GM19351 (cell line): Measurements from ENCODE around the gene AGRP.

Experiments
- ATAC-seq: cut with Tn5 transposase; IDR thresholded peaks from one replicate; pipeline ENCODE4 v1.9.1; 2021; ENCODE audit warnings: mild to moderate bottlenecking, moderate library complexity; ENCODE audit not compliant: unreplicated experiment

AGRP gene

DNA sequence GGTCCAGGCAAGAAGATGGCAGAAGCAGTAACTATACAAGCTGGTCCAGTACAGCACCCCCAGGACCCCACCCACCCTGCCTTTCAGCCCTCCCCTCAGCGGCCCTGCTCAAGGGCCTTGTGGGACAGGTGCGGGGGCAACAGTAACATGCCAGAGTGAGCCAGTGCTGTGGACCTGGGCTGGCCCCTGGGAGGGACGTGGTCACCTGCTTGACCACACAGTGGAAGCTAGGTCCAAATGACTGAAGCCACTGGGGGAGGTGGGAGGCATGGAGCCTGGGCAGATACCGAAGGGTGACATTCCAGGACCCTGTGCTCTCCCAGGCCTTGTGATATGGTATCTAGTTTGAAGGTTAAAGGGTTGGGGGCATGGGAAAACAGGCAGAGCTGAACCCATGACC lies 19.7 kb downstream of the AGRP start:
- ATAC-seq: no peak

- no peak for ATAC-seq
Observed at GRCh38 chr16:67463059-67463458, 20.3 kb downstream of the AGRP start.

GRCh38 chr16:67462279-67462655 lies 21.1 kb downstream of the AGRP start:
- no peak for ATAC-seq

GRCh38 chr16:67461600-67462278 lies 21.6 kb downstream of the AGRP start:
- no peak for ATAC-seq

DNA sequence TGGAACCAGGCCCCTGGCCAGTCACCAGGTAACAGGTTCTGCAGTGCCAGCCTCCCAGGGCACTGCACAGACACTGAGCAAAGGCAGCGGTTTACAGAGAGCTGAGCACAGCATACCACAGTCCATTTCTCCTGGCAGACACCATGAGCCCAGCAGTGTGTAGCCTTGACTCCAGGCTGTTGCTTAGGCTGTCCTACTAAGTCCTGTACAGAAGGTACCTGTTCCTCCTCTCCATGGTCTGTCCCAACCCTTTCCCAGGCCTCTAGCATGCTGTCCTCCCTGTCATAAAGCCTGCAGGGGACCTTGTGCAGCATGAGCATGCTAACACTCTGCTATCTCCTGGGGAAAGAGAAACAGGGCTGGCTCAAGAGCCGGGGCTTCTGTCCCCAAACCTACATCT lies 22.4 kb downstream of the AGRP start:
- ATAC-seq: no peak

- no peak for ATAC-seq
Observed at GRCh38 chr16:67460168-67460567, 23.2 kb downstream of the AGRP start.

DNA sequence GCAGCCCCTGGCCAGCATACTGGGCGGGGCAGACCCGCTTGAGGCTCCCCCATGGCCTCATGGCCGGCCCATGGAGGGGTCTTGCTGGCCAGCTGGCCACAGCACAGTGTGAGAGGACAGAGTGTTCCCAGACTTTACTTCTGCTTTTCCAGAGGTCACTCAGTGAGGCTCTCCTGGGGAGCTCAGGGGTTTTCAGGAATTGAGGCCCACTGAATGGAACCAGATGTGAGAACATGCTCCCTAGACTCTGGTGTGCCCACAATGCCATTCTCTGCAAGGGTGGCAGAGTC lies 23.5 kb downstream of the AGRP start:
- ATAC-seq: no peak

DNA sequence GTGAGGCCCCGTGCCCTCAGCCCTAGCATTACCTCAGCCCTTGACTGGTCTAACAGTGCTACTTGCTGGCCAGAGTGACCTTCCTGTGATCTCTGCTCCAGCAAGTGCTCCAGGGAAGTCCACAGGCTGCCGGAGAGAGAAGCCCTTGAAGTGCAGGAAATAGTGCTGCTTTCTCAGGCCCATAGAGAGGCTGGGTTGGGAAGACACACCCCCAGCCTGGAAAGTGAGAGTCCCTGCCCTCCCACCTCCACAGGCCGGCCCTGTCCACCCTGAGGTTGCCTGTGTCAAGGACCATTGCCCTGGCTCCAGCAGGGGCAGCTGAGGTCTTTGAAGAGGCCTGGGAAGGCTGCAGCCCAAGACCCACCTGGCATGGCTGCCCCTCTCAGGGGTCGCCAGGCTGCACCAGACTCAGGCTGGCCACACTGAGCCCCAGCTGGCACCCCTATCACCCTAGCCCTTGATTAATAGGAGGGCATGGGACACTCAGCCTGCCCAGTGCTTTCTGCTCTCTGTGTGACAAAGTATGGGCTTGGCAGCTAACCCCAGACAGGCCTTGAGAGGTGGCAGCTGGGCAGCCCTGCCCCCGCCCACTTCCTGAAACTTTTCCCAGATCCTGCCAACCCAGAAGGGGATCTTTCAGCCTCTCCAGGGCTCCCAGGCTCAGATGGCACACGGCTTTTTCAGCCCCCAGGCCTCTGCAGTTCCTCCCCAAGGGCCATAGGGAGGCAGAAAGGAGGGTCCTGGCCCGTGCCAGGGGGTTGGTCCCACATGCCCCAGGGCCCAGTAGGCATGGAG lies 24.1 kb downstream of the AGRP start:
- no peak for ATAC-seq

- no peak for ATAC-seq
Observed at GRCh38 chr16:67458121-67458641, 25.2 kb downstream of the AGRP start.

DNA sequence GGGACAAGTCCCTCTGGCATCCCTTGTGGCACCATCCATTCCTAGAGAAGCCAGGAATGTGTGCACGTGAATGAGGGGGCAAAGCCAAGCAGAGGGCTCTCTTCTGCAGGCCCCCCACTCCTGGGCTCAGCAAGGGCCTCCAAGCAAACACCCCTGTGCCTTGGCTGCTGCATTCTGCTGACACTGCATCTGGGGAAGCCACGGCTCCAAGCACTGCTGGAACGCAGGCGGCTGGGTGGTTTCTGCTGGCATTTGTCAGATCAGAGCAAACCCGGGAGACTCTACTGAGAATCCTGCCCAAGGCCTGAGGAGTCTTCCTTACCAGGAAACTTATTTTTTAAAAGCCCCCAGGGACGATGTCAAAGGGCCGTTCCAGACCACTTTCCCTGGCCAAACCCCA lies 25.7 kb downstream of the AGRP start:
- no peak for ATAC-seq

- no peak for ATAC-seq
Observed at GRCh38 chr16:67456391-67457081, 26.8 kb downstream of the AGRP start.

GRCh38 chr16:67454852-67455251 lies 28.5 kb downstream of the AGRP start:
- ATAC-seq: no peak

- ATAC-seq: no peak
Observed at GRCh38 chr16:67454104-67454503, 29.2 kb downstream of the AGRP start.

- no peak for ATAC-seq
Observed at GRCh38 chr16:67451704-67452435, 31.5 kb downstream of the AGRP start.

GRCh38 chr16:67451061-67451703 lies 32.2 kb downstream of the AGRP start:
- no peak for ATAC-seq

DNA sequence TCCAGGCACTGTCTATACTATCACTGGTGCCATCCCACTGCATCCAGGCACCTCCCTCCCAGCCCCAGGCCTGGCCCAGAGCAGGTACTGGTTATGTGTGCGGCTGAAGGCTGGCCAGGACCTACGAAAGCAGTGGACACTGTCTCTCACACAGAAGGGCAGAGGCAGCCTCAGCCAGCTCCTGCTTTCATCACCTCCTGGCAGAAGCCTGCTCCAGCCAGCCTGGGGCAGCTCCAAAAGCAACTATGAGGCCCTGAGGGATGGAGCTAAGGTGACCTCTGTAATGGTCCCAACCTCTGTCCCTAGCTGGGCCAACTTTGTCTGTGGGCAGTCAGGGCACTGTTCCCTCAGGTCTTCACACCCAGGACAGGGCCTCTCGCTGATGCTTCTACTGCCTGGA lies 33.6 kb downstream of the AGRP start:
- no peak for ATAC-seq

DNA sequence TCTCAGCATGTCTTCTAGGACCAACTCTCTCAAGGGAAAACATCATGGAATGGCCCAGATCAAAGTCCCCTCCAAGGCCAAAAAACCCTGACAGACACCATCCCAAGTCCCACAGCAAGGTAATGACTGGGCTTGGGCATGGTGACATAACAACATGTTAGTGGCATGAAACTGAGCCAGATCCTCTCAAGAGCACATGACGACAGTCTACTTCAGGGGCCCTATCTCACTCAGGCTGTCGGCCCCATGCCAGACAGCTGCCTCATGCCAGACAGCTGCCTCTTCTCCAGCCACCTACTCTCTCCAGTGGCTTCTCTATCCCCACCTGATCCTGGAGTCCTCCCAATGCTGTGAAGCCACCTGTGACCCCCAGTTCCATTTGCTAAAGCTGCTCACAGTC lies 34.0 kb downstream of the AGRP start:
- no peak for ATAC-seq

GRCh38 chr16:67448580-67448979 lies 34.8 kb downstream of the AGRP start:
- ATAC-seq: no peak

DNA sequence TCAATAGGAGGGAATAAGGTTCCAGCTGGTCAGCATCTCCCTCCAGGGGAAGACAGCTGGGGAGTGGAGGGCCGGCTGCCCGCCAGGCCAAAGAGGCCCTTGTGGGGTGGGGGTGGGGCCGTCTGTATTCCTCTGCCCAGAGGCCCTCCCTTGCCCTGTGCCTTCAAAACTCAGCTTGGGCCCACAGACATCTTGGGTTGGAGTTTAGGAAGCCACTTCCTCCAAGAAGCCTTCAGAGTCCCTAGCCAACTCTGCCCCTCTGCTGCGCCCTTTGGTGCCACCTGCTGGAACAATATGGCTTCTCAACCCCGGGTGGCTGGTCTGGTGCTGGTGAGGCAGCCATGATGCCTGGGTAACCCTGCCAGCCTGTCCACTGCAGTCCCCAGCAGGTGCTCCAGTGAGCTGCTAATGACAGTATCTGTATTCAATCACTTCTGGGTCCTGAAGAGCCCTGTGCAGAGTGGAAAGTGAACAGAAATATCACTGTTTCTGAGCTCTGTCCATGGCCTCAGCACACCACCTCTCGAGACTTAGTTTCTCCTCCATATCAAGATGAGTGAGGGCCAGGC lies 35.8 kb downstream of the AGRP start:
- no peak for ATAC-seq

GRCh38 chr16:67446968-67447507 lies 36.3 kb downstream of the AGRP start:
- no peak for ATAC-seq
